Activated naive CD8-positive, alpha-beta T cell (primary cell): Measurements from ENCODE around the gene CXCR5.
A peak's percentile ranks its signal among the peaks of the same experiment; 100 is the strongest.

Experiments used
- H3K27ac Mint-ChIP-seq: one replicate; pipeline ENCODE4 v1.8.0; 2021; ENCODE audit warnings: mixed read lengths
- H3K27me3 Mint-ChIP-seq: one replicate; pipeline ENCODE4 v1.8.0; 2021; ENCODE audit warnings: mixed read lengths
- H3K36me3 Mint-ChIP-seq: one replicate; pipeline ENCODE4 v1.8.0; 2021; ENCODE audit warnings: mixed read lengths
- H3K4me1 Mint-ChIP-seq: one replicate; pipeline ENCODE4 v1.8.0; 2021; ENCODE audit warnings: low read depth, mixed read lengths
- H3K4me3 Mint-ChIP-seq: one replicate; pipeline ENCODE4 v1.8.0; 2021; ENCODE audit warnings: mild to moderate bottlenecking, mixed read lengths
- H3K9me3 Mint-ChIP-seq: one replicate; pipeline ENCODE4 v1.8.0; 2021; ENCODE audit warnings: low read depth, mixed read lengths

Gene CXCR5

GRCh38 chr11:118933486-118933885 lies 49.8 kb downstream of the CXCR5 start:
- Mint-ChIP-seq H3K36me3 (no peaks in the 10 kb centered on the region), H3K4me3 (no peak overlapping the region), H3K27me3 (no peaks in the 10 kb centered on the region), H3K27ac (peak overlapping the region; percentile 75), H3K9me3 (no peaks in the 10 kb centered on the region), H3K4me1 (peaks cover 37% of the 10 kb centered on the region)

- H3K36me3 Mint-ChIP-seq: no peaks in the 10 kb centered on the region
- no peaks in the 10 kb centered on the region for H3K27me3 Mint-ChIP-seq
- no peaks in the 10 kb centered on the region for H3K9me3 Mint-ChIP-seq
- H3K27ac Mint-ChIP-seq: no peak overlapping the region
- no peak overlapping the region for H3K4me3 Mint-ChIP-seq
- peaks cover 53% of the 10 kb centered on the region for H3K4me1 Mint-ChIP-seq
These were observed 51.7 kb downstream of the CXCR5 start for GRCh38 chr11:118935376-118935775.

- no peaks in the 10 kb centered on the region for H3K9me3 Mint-ChIP-seq
- no peaks in the 10 kb centered on the region for H3K27me3 Mint-ChIP-seq
- H3K4me3 Mint-ChIP-seq: peak overlapping the region; percentile 13
- peak overlapping the region; percentile 65 for H3K27ac Mint-ChIP-seq
- no peaks in the 10 kb centered on the region for H3K36me3 Mint-ChIP-seq
- H3K4me1 Mint-ChIP-seq: peaks cover 44% of the 10 kb centered on the region
These were observed 55.1 kb downstream of the CXCR5 start for GRCh38 chr11:118938491-118939403.

GRCh38 chr11:118939404-118939915 lies 55.8 kb downstream of the CXCR5 start:
- Mint-ChIP-seq H3K4me3 (peak overlapping the region; percentile 13), H3K9me3 (no peaks in the 10 kb centered on the region), H3K36me3 (no peaks in the 10 kb centered on the region), H3K27me3 (no peaks in the 10 kb centered on the region), H3K4me1 (peaks cover 43% of the 10 kb centered on the region), H3K27ac (peak overlapping the region; percentile 70)

GRCh38 chr11:118939953-118940598 lies 56.4 kb downstream of the CXCR5 start:
- Mint-ChIP-seq H3K4me3 (peak overlapping the region; percentile 56), H3K27ac (peak overlapping the region; percentile 70), H3K9me3 (no peaks in the 10 kb centered on the region), H3K27me3 (no peaks in the 10 kb centered on the region), H3K36me3 (no peaks in the 10 kb centered on the region), H3K4me1 (peaks cover 45% of the 10 kb centered on the region)

- Mint-ChIP-seq H3K27me3 (no peaks in the 10 kb centered on the region), H3K27ac (no peak overlapping the region), H3K9me3 (no peaks in the 10 kb centered on the region), H3K4me3 (no peak overlapping the region), H3K36me3 (no peaks in the 10 kb centered on the region), H3K4me1 (peaks cover 11% of the 10 kb centered on the region)
These were observed 63.4 kb downstream of the CXCR5 start for GRCh38 chr11:118947091-118947490.
